ENCODE data around the gene TNKS2. TPM values are rescaled to one million over a fixed set of nuclear protein-coding genes. Genes with fewer than 3 reads are reported as not detected.

The TNKS2 gene
- total and polyA plus RNA-seq, 2 of the 13 experiments (the other 11 are each of a cell fraction or from before 2014, with no cell fraction given), result 15.2 to 19.4 TPM

DNA sequence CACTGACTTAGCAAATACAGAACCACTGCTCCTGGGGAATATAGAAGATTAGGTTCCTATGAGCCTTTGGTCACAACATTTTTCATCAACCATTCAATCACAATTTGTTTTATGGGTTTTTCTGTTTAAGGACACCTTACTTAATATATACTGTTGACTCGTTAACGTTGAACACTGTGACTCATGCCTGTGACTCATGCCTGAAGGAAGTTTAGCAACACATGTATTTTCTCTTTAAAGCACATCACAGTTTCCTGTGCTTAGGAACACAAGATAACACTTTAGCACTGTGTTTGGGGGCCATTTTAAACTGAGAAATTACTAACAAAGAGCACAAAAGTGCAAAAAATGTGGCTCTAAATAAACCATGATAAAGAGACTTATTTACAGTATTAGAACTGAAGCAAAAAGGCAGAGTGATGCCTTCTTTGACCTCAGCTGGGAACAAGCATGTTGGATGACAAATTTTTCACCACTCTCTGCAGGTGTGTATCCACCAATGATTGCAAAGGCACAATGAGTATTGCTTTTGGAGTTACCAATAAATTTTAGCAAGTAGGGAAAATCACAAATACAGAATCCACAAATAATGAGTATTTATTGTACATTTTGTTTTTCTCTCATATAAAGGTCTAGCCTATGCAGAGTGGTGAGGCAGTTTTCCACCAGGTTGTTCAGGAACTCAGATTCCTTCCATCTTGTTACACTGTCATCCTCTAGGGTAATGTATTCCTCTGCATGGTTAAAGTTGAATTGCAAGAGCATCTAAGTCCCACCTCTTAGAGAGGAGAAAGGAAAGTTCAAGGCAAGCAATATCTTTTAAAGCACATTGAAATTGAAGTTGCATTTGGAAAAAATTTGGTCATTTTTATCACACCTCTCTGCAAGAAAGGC lies 103.8 kb downstream of the TNKS2 start (continued):
- TF ChIP-seq, protein P1, sequence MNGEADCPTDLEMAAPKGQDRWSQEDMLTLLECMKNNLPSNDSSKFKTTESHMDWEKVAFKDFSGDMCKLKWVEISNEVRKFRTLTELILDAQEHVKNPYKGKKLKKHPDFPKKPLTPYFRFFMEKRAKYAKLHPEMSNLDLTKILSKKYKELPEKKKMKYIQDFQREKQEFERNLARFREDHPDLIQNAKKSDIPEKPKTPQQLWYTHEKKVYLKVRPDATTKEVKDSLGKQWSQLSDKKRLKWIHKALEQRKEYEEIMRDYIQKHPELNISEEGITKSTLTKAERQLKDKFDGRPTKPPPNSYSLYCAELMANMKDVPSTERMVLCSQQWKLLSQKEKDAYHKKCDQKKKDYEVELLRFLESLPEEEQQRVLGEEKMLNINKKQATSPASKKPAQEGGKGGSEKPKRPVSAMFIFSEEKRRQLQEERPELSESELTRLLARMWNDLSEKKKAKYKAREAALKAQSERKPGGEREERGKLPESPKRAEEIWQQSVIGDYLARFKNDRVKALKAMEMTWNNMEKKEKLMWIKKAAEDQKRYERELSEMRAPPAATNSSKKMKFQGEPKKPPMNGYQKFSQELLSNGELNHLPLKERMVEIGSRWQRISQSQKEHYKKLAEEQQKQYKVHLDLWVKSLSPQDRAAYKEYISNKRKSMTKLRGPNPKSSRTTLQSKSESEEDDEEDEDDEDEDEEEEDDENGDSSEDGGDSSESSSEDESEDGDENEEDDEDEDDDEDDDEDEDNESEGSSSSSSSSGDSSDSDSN (CRISPR knock-in tag; IDR thresholded peaks at IDR 0.05), result no peak
- TF ChIP-seq MBD4 (IDR thresholded peaks at IDR 0.05; ENCODE audit: borderline replicate concordance, low read length) (no peak), ZNF747 (CRISPR knock-in tag; IDR thresholded peaks at IDR 0.05; ENCODE audit: borderline replicate concordance) (no peak), MAX (IDR thresholded peaks at IDR 0.05) (0 out of 2 replicates have a peak, but pooled peaks have one; percentile 0), ZNF644 (CRISPR knock-in tag; IDR thresholded peaks at IDR 0.05; ENCODE audit: low read depth) (0 out of 2 replicates have a peak, but pooled peaks have one; percentile 10), MEF2D (CRISPR knock-in tag; IDR thresholded peaks at IDR 0.05) (no peak), JUND (CRISPR knock-in tag; IDR thresholded peaks at IDR 0.05) (peak; percentile 92), BRD4 (CRISPR knock-in tag; IDR thresholded peaks at IDR 0.05) (no peak), ELK4 (CRISPR knock-in tag; IDR thresholded peaks at IDR 0.05; ENCODE audit: borderline replicate concordance) (no peak), ZNF274 (CRISPR knock-in tag; IDR thresholded peaks at IDR 0.05) (no peak), ZBTB3 (CRISPR knock-in tag; IDR thresholded peaks at IDR 0.05; ENCODE audit: borderline replicate concordance, low read depth) (no peak), ARNT (IDR thresholded peaks at IDR 0.05) (no peak), KLF11 (CRISPR knock-in tag; IDR thresholded peaks at IDR 0.05) (no peak), TRIM24 (CRISPR knock-in tag; IDR thresholded peaks at IDR 0.05) (no peak), SAP130 (CRISPR knock-in tag; IDR thresholded peaks at IDR 0.05; ENCODE audit: low read depth) (peak; percentile 52), ZNF737 (CRISPR knock-in tag; IDR thresholded peaks at IDR 0.05; ENCODE audit: borderline replicate concordance) (no peak), ZKSCAN5 (CRISPR knock-in tag; IDR thresholded peaks at IDR 0.05) (no peak), ETV5 (CRISPR knock-in tag; IDR thresholded peaks at IDR 0.05; ENCODE audit: borderline replicate concordance) (peak; percentile 83; the same call in 1 of the 2 replicates), FOXK1 (CRISPR knock-in tag; IDR thresholded peaks at IDR 0.05; ENCODE audit: borderline replicate concordance, low read depth) (peak; percentile 57; the same call in 1 of the 2 replicates), MYNN (CRISPR knock-in tag; IDR thresholded peaks at IDR 0.05; ENCODE audit: low read depth) (no peak)
- TF ChIP-seq, protein P2, sequence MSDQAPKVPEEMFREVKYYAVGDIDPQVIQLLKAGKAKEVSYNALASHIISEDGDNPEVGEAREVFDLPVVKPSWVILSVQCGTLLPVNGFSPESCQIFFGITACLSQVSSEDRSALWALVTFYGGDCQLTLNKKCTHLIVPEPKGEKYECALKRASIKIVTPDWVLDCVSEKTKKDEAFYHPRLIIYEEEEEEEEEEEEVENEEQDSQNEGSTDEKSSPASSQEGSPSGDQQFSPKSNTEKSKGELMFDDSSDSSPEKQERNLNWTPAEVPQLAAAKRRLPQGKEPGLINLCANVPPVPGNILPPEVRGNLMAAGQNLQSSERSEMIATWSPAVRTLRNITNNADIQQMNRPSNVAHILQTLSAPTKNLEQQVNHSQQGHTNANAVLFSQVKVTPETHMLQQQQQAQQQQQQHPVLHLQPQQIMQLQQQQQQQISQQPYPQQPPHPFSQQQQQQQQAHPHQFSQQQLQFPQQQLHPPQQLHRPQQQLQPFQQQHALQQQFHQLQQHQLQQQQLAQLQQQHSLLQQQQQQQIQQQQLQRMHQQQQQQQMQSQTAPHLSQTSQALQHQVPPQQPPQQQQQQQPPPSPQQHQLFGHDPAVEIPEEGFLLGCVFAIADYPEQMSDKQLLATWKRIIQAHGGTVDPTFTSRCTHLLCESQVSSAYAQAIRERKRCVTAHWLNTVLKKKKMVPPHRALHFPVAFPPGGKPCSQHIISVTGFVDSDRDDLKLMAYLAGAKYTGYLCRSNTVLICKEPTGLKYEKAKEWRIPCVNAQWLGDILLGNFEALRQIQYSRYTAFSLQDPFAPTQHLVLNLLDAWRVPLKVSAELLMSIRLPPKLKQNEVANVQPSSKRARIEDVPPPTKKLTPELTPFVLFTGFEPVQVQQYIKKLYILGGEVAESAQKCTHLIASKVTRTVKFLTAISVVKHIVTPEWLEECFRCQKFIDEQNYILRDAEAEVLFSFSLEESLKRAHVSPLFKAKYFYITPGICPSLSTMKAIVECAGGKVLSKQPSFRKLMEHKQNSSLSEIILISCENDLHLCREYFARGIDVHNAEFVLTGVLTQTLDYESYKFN (CRISPR knock-in tag; conservative IDR thresholded peaks at IDR 0.05), result peak; percentile 59
